GM21528 (cell line): ENCODE measurements around the gene AJM1.
A peak's percentile ranks its signal among the peaks of the same experiment; 100 is the strongest.
"Not testable (repeated sequence)": the region's sequence is repeated elsewhere in the genome, so short reads cannot be mapped to it uniquely, and the experiment has no call there.

Experiments
- ATAC-seq: cut with Tn5 transposase; IDR thresholded peaks from one replicate; pipeline ENCODE4 v1.9.1; 2021; ENCODE audit warnings: mild to moderate bottlenecking, moderate library complexity; ENCODE audit not compliant: unreplicated experiment, low FRiP score

AJM1 gene

GRCh38 chr9:136842380-136842948 lies at the start of gene AJM1:
Gene AJM1, plus strand, starts transcription at chr9:136842478. Its CDS starts 1,937 bp downstream, at chr9:136844415.
- ATAC-seq: not testable (repeated sequence)

- ATAC-seq: no peak
Measured at GRCh38 chr9:136793086-136793946, 49.0 kb upstream of the AJM1 start.

GRCh38 chr9:136794281-136794999 lies 47.8 kb upstream of the AJM1 start:
- ATAC-seq: no peak

- no peak for ATAC-seq
Measured at GRCh38 chr9:136795000-136795348, 47.3 kb upstream of the AJM1 start.

GRCh38 chr9:136796238-136796774 lies 46.0 kb upstream of the AJM1 start, which contains the start of gene CCDC183:
Gene CCDC183, plus strand, starts transcription at chr9:136796338. Its CDS starts 60 bp downstream, at chr9:136796398.
- no peak for ATAC-seq

- ATAC-seq: not testable (repeated sequence)
Measured at GRCh38 chr9:136796775-136797347, 45.4 kb upstream of the AJM1 start.

GRCh38 chr9:136798708-136799078 lies 43.6 kb upstream of the AJM1 start:
- no peak for ATAC-seq

- ATAC-seq: no peak
Measured at GRCh38 chr9:136799079-136799853, 43.0 kb upstream of the AJM1 start.

- no peak for ATAC-seq
Measured at GRCh38 chr9:136799854-136800657, 42.2 kb upstream of the AJM1 start.

- ATAC-seq: no peak
Measured at GRCh38 chr9:136802321-136802720, 40.0 kb upstream of the AJM1 start.

- not testable (repeated sequence) for ATAC-seq
Measured at GRCh38 chr9:136803009-136803550, 39.2 kb upstream of the AJM1 start.

GRCh38 chr9:136803551-136804508 lies 38.4 kb upstream of the AJM1 start:
- ATAC-seq: no peak

- ATAC-seq: no peak
Measured at GRCh38 chr9:136804509-136805206, 37.6 kb upstream of the AJM1 start.

GRCh38 chr9:136805207-136805740 lies 37.0 kb upstream of the AJM1 start:
- no peak for ATAC-seq

- no peak for ATAC-seq
Measured at GRCh38 chr9:136806067-136806466, 36.2 kb upstream of the AJM1 start.

- peak; percentile 10 for ATAC-seq
Measured at GRCh38 chr9:136806631-136807201, 35.6 kb upstream of the AJM1 start.
